IMR-90 (cell line): ENCODE measurements around the gene TBC1D23. TPM values are rescaled to one million over a fixed set of nuclear protein-coding genes. Genes with fewer than 3 reads are reported as not detected.

ENCODE experiments used
- ATAC-seq: fragments of 200-7000 bp; cut with Tn5 transposase; 2 replicates; pipeline ENCODE4 v1.9.1; 2020; ENCODE audit warnings: low read depth, mild to moderate bottlenecking, moderate library complexity
- BruUV-seq: library from RNA; stranded (reverse); fragments of 400-500 nt; replicated peaks from 2 replicates; lab custom pipeline; 2021; lab: Mats Ljungman, UMichigan
- CTCF ChIA-PET: fragments of 300-600 bp; formaldehyde crosslinking; extraction: SDS; loops from one replicate; lab custom pipeline; 2021; ENCODE audit warnings: antibody characterized with exemption; lab: Yijun Ruan, JAX
- POLR2A ChIA-PET: fragments of 300-600 bp; sonication (Branson Sonifier 250); formaldehyde crosslinking; loops from one replicate; lab custom pipeline; 2022; ENCODE audit warnings: antibody characterized with exemption; ENCODE audit not compliant: unreplicated experiment; lab: Charles Lee
- DNase-seq: peaks from one replicate; pipeline ENCODE4 v3.0.0; 2013
- H2AFZ ChIP-seq: replicated peaks from 2 replicates; pipeline ENCODE3; 2013; ENCODE audit warnings: low read length, mild to moderate bottlenecking; ENCODE audit not compliant: poor library complexity
- H2AK5ac ChIP-seq: 2 replicates; pipeline ENCODE4 v1.6.1; 2013; ENCODE audit warnings: low read depth, low read length, inconsistent platforms
- H2AK9ac ChIP-seq: replicated peaks from 2 replicates; pipeline ENCODE3; 2013; ENCODE audit warnings: mild to moderate bottlenecking, low read depth, low read length, moderate library complexity; ENCODE audit not compliant: poor library complexity
- H2BK120ac ChIP-seq: 2 replicates; pipeline ENCODE4 v1.6.1; 2013; ENCODE audit warnings: low read depth, low read length, inconsistent platforms
- H2BK15ac ChIP-seq: 3 replicates; pipeline ENCODE4 v1.6.1; 2013; ENCODE audit warnings: low read depth, low read length, inconsistent platforms
- H2BK20ac ChIP-seq: 2 replicates; pipeline ENCODE4 v1.6.1; 2013; ENCODE audit warnings: low read depth, mild to moderate bottlenecking, inconsistent platforms, low read length, moderate library complexity
- H2BK5ac ChIP-seq: 2 replicates; pipeline ENCODE4 v1.6.1; 2013; ENCODE audit warnings: mild to moderate bottlenecking, low read depth, low read length, inconsistent platforms; ENCODE audit not compliant: poor library complexity, severe bottlenecking
- H3K14ac ChIP-seq: replicated peaks from 2 replicates; pipeline ENCODE4 v1.6.1; 2013; ENCODE audit warnings: low read depth, low read length, inconsistent platforms
- H3K18ac ChIP-seq: 2 replicates; pipeline ENCODE4 v1.6.1; 2013; ENCODE audit warnings: low read depth, low read length, control low read depth
- H3K23ac ChIP-seq: 2 replicates; pipeline ENCODE4 v1.6.1; 2013; ENCODE audit warnings: low read depth, low read length, inconsistent platforms
- H3K27ac ChIP-seq: 2 replicates; pipeline ENCODE4 v1.5.1; 2013; ENCODE audit warnings: mild to moderate bottlenecking, control low read depth, low read length; ENCODE audit not compliant: insufficient read depth
- H3K27me3 ChIP-seq: 2 replicates; pipeline ENCODE4 v1.6.1; 2013; ENCODE audit warnings: low read length; ENCODE audit not compliant: control insufficient read depth, insufficient read depth
- H3K36me3 ChIP-seq: 2 replicates; pipeline ENCODE4 v1.6.1; 2013; ENCODE audit warnings: low read length, mixed read lengths; ENCODE audit not compliant: control insufficient read depth, insufficient read depth
- H3K4ac ChIP-seq: 2 replicates; pipeline ENCODE4 v1.6.1; 2013; ENCODE audit warnings: low read depth, low read length, inconsistent platforms
- H3K4me1 ChIP-seq: 2 replicates; pipeline ENCODE4 v1.6.1; 2013; ENCODE audit warnings: low read length, mixed read lengths; ENCODE audit not compliant: control insufficient read depth, insufficient read depth
- H3K4me2 ChIP-seq: 2 replicates; pipeline ENCODE4 v1.6.1; 2013; ENCODE audit warnings: low read depth, mild to moderate bottlenecking, control low read depth, low read length, moderate library complexity
- H3K4me3 ChIP-seq: 2 replicates; pipeline ENCODE4 v1.5.1; 2013; ENCODE audit warnings: low read depth, mild to moderate bottlenecking, control low read depth, low read length, moderate library complexity; ENCODE audit not compliant: insufficient read depth
- H3K56ac ChIP-seq: 2 replicates; pipeline ENCODE4 v1.6.1; 2013; ENCODE audit warnings: low read length, inconsistent platforms; ENCODE audit not compliant: insufficient read depth; ENCODE audit errors: extremely low read depth
- H3K79me1 ChIP-seq, 2 experiments: 2 replicates each; pipeline ENCODE4 v1.6.1; 2013; ENCODE audit warnings: low read length in 2 of 2, inconsistent platforms in 1 of 2, low read depth in 1 of 2
- H3K9ac ChIP-seq: 2 replicates; pipeline ENCODE4 v1.6.1; 2013; ENCODE audit warnings: low read depth, low read length, control low read depth
- H3K9me1 ChIP-seq: 2 replicates; pipeline ENCODE4 v1.6.1; 2013; ENCODE audit warnings: low read length, inconsistent platforms; ENCODE audit not compliant: insufficient read depth
- H3K9me3 ChIP-seq: 2 replicates; pipeline ENCODE4 v1.6.1; 2013; ENCODE audit warnings: low read length; ENCODE audit not compliant: control insufficient read depth, insufficient read depth
- H4K20me1 ChIP-seq: 2 replicates; pipeline ENCODE4 v1.6.1; 2013; ENCODE audit warnings: low read length, inconsistent platforms; ENCODE audit not compliant: insufficient read depth
- H4K5ac ChIP-seq: 2 replicates; pipeline ENCODE4 v1.6.1; 2013; ENCODE audit warnings: mild to moderate bottlenecking, low read depth, low read length, control low read depth
- H4K8ac ChIP-seq, 2 experiments: 2 replicates each; pipeline ENCODE4 v1.6.1; 2013; ENCODE audit warnings: low read depth in 2 of 2, low read length in 2 of 2, control low read depth in 1 of 2, inconsistent platforms in 1 of 2
- H4K91ac ChIP-seq: 2 replicates; pipeline ENCODE4 v1.6.1; 2013; ENCODE audit warnings: low read depth, low read length, inconsistent platforms; ENCODE audit not compliant: insufficient read depth
- CHD1 ChIP-seq: IDR thresholded peaks from 2 replicates; pipeline ENCODE4 v1.6.1; 2012; ENCODE audit warnings: low read depth, low read length, improper control_type of control experiment
- FOS ChIP-seq: fragments of 150-350 bp; IDR thresholded peaks from 2 replicates; pipeline ENCODE4 v1.6.1; 2016; ENCODE audit warnings: low read depth, low read length
- MAZ ChIP-seq: IDR thresholded peaks from 2 replicates; pipeline ENCODE4 v1.6.1; 2012; ENCODE audit warnings: low read depth, mild to moderate bottlenecking, low read length, improper control_type of control experiment, moderate library complexity, borderline replicate concordance
- NFE2L2 ChIP-seq: fragments of 150-350 bp; IDR thresholded peaks from 2 replicates; pipeline ENCODE4 v1.6.1; 2016; ENCODE audit warnings: low read depth, mild to moderate bottlenecking, low read length
- POLR2A ChIP-seq: IDR thresholded peaks from 2 replicates; pipeline ENCODE4 v1.6.1; 2012; ENCODE audit warnings: mild to moderate bottlenecking, low read depth, low read length
- RCOR1 ChIP-seq: IDR thresholded peaks from 2 replicates; pipeline ENCODE4 v1.6.1; 2012; ENCODE audit warnings: mild to moderate bottlenecking, low read length, improper control_type of control experiment; ENCODE audit not compliant: insufficient replicate concordance
- RFX5 ChIP-seq: IDR thresholded peaks from 2 replicates; pipeline ENCODE4 v1.8.0; 2012; ENCODE audit warnings: low read depth, mild to moderate bottlenecking, low read length, moderate library complexity
- SMC3 ChIP-seq: fragments of 150-350 bp; IDR thresholded peaks from 2 replicates; pipeline ENCODE4 v1.6.1; 2016; ENCODE audit warnings: low read depth, mild to moderate bottlenecking, antibody characterized with exemption, low read length, moderate library complexity
- USF2 ChIP-seq: fragments of 150-350 bp; IDR thresholded peaks from 2 replicates; pipeline ENCODE4 v1.6.1; 2017; ENCODE audit warnings: mild to moderate bottlenecking, antibody characterized with exemption, low read length, low read depth
- WGBS, 2 experiments: methylation state at CpG; one replicate each; pipeline versions ENCODE4 v1.1.5 to v1.1.7; 2013; ENCODE audit warnings: missing lambda C conversion rate in 2 of 2; ENCODE audit not compliant: insufficient read length in 1 of 2; ENCODE audit errors: extremely low coverage in 2 of 2; 5-methylcytosine and 5-hydroxymethylcytosine counted together
- dilution Hi-C: fragments of 300-500 bp; cut with HindIII; formaldehyde crosslinking; loops from one replicate; pipeline ENCODE4 v1.14.3; 2018; ENCODE audit warnings: low sequenced_read_pairs; ENCODE audit not compliant: unreplicated experiment
- in situ Hi-C: fragments of 300-500 bp; cut with MboI; formaldehyde crosslinking; loops from 3 replicates; pipeline ENCODE4 v1.14.3; 2019; ENCODE audit warnings: low sequenced_read_pairs, inconsistent platforms, mixed read lengths
- intact Hi-C: fragments of 100-400 bp; cut with micrococcal nuclease; formaldehyde crosslinking; loops from 2 replicates; pipeline ENCODE4 v1.10.0; 2022
- polyA plus RNA-seq, 3 experiments: library from polyadenylated mRNA; depleted of rRNA; stranded (reverse); fragments of >200 nt; gene quantifications; 2 replicates each; pipeline ENCODE4 v1.2.3, GENCODE V29; 2012; ENCODE audit warnings: low replicate concordance in 1 of 3
- total RNA-seq: library from RNA; depleted of rRNA; stranded (reverse); fragments of >200 nt; gene quantifications from 2 replicates; pipeline ENCODE4 v1.2.3, GENCODE V29; 2012
- TF ChIP-seq, protein P1 (sequence below): conservative IDR thresholded peaks from 2 replicates; pipeline ENCODE4 v1.5.1; 2012; ENCODE audit warnings: mild to moderate bottlenecking, low read depth, low read length, improper control_type of control experiment

TBC1D23 gene
- total and polyA plus RNA-seq, 2 of the 4 experiments (the other 2 are of a cell fraction): 21.2 to 67.0 TPM

DNA sequence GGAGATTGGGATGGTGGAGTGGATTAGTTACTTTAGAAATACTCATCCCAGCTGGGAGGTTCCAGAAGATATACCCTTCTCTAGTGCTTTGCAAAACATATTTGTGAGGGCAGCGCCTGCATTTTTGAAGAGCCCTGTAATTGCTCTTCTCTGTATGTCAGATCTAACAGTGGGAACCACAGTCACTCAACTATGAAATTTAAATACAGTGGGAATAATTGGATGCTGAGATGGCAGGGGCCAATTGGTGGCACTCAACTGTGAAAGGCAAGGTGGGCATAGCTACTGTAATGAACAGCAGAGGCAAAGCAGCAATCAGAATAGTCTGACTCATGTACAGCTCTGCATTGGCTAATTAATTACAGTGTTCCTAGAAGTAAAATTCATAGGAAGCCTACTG lies 22.2 kb upstream of the TBC1D23 start:
- H3K4ac ChIP-seq: no peak overlapping the region
- H2BK15ac ChIP-seq: no peak overlapping the region
- no peak overlapping the region for H2BK120ac ChIP-seq
- intact Hi-C loops (no loop called here), dilution Hi-C loops (no loop called here), in situ Hi-C loops (no loop called here)
- TF ChIP-seq SMC3 (no peak), MAZ (no peak), USF2 (no peak), CHD1 (no peak), RFX5 (no peak), NFE2L2 (no peak), POLR2A (no peak), FOS (no peak), RCOR1 (no peak)
- TF ChIP-seq, protein P1, sequence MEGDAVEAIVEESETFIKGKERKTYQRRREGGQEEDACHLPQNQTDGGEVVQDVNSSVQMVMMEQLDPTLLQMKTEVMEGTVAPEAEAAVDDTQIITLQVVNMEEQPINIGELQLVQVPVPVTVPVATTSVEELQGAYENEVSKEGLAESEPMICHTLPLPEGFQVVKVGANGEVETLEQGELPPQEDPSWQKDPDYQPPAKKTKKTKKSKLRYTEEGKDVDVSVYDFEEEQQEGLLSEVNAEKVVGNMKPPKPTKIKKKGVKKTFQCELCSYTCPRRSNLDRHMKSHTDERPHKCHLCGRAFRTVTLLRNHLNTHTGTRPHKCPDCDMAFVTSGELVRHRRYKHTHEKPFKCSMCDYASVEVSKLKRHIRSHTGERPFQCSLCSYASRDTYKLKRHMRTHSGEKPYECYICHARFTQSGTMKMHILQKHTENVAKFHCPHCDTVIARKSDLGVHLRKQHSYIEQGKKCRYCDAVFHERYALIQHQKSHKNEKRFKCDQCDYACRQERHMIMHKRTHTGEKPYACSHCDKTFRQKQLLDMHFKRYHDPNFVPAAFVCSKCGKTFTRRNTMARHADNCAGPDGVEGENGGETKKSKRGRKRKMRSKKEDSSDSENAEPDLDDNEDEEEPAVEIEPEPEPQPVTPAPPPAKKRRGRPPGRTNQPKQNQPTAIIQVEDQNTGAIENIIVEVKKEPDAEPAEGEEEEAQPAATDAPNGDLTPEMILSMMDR: no peak
- H2AK5ac ChIP-seq: no peak overlapping the region
- H3K14ac ChIP-seq: no peak overlapping the region
- POLR2A ChIA-PET: no interaction called here
- BruUV-seq: no TSS peak
- no peak overlapping the region for H4K8ac ChIP-seq
- H3K36me3 ChIP-seq: no peaks in the 10 kb centered on the region
- no peak overlapping the region for H2BK20ac ChIP-seq
- H3K27me3 ChIP-seq: no peaks in the 10 kb centered on the region
- H3K4me1 ChIP-seq: 0 out of 2 replicates have a peak, but pooled peaks cover 2% of the 10 kb centered on the region
- no peak overlapping the region for H2AK9ac ChIP-seq
- H2AFZ ChIP-seq: no peak overlapping the region
- no peak overlapping the region for H3K9ac ChIP-seq
- H3K27ac ChIP-seq: no peak overlapping the region
- no peak overlapping the region for H3K4me2 ChIP-seq
- DNase-seq: no peak
- H3K56ac ChIP-seq: no peak overlapping the region
- no peak overlapping the region for H3K18ac ChIP-seq
- H2BK5ac ChIP-seq: no peak overlapping the region
- H3K9me3 ChIP-seq: peaks cover 5% of the 10 kb centered on the region
- no peaks in the 10 kb centered on the region for H3K9me1 ChIP-seq
- no peak overlapping the region for H4K5ac ChIP-seq
- no peaks in the 10 kb centered on the region for H3K79me1 ChIP-seq
- no peak overlapping the region for H3K23ac ChIP-seq
- no peak overlapping the region for H3K4me3 ChIP-seq
- no peak overlapping the region for H4K91ac ChIP-seq
- CTCF ChIA-PET: interaction anchor here (0.6 kb wide), 1 partner anchor 33 kb away, joined by 4 read pairs; no protein-coding TSS in a partner anchor
- no peak for ATAC-seq
- H4K20me1 ChIP-seq: no peaks in the 10 kb centered on the region
- no CpG with 5 or more reads among the region's 1 CpG for WGBS, 2 experiments
